LNCaP clone FGC (cell line): ENCODE measurements around the gene ZNF814.
"Not testable (repeated sequence)": the region's sequence is repeated elsewhere in the genome, so short reads cannot be mapped to it uniquely, and the experiment has no call there.

Source experiments
- DNase-seq: peaks from one replicate; pipeline ENCODE4 v3.0.0-alpha.2; 2011; ENCODE audit warnings: low read depth
- H3K4me3 ChIP-seq: 2 replicates; pipeline ENCODE4 v1.5.1; 2011; ENCODE audit warnings: mild to moderate bottlenecking, low read depth, low read length, control low read depth
- TF ChIP-seq, protein P1 (sequence below): IDR thresholded peaks from 2 replicates; pipeline ENCODE4 v1.5.1; 2012; ENCODE audit warnings: mild to moderate bottlenecking; ENCODE audit not compliant: control insufficient read depth, insufficient read depth; ENCODE audit errors: extremely low read depth

The ZNF814 gene

DNA sequence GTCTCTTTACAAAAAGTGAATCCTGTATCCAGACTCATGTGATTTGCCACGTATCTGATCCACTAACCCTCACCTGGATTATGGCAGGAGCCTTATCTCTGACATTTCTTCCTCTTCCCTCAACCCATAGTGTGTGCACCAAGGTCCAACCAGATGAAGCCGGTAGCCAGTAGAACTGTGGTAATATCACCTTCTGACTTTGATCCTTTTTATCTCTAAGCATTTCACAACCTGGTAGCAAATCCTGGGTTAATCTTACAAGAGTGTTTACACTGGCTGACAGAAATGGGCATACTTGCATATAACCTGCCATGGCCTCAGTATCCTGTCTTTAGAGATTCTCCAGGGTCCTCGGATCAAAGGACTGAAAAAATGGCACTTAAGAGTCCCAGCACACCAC lies 25.7 kb upstream of the ZNF814 start:
- TF ChIP-seq, protein P1, sequence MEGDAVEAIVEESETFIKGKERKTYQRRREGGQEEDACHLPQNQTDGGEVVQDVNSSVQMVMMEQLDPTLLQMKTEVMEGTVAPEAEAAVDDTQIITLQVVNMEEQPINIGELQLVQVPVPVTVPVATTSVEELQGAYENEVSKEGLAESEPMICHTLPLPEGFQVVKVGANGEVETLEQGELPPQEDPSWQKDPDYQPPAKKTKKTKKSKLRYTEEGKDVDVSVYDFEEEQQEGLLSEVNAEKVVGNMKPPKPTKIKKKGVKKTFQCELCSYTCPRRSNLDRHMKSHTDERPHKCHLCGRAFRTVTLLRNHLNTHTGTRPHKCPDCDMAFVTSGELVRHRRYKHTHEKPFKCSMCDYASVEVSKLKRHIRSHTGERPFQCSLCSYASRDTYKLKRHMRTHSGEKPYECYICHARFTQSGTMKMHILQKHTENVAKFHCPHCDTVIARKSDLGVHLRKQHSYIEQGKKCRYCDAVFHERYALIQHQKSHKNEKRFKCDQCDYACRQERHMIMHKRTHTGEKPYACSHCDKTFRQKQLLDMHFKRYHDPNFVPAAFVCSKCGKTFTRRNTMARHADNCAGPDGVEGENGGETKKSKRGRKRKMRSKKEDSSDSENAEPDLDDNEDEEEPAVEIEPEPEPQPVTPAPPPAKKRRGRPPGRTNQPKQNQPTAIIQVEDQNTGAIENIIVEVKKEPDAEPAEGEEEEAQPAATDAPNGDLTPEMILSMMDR: no peak
- no peak for DNase-seq
- H3K4me3 ChIP-seq: no peak overlapping the region

DNA sequence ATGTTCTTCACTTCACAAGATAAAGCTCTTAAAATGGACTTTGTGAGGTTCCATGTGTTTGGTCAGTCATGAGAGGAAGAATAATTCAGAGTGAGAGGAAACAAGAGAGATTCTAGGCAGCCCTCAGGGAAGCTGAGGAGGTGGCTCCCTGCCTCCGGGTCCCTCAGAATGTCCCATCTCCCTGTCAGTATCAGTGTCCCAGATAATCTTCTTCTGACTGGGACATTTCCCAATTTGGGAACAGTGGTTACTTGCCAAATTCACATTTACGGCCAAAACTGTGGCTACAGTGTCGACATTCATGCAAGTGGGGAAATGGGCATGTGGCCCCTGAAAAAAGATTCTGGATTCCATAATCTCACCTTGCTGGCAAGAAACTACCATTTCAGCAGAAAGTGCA lies 18.6 kb upstream of the ZNF814 start:
- TF ChIP-seq, protein P1: no peak
- no peak overlapping the region for H3K4me3 ChIP-seq
- DNase-seq: no peak

DNA sequence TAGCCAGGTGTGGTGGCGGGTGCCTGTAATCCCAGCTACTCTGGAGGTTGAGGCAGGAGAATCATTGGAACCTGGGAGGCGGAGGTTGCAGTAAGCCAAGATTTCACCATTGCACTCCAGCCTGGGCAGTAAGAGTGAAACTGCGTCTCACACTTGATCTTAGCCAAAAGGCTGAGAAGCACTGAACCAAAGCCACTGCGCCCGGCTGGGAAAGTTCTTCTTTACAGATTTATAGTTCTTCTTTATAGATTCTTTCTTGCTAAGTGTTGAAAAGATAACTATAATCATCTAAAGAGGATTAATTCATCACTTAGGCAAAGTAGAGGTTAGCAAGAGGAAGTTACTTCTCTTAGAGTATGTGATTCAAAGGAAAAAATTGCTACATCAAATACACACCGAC lies 16.4 kb upstream of the ZNF814 start:
- no peak overlapping the region for H3K4me3 ChIP-seq
- TF ChIP-seq, protein P1: no peak
- no peak for DNase-seq

DNA sequence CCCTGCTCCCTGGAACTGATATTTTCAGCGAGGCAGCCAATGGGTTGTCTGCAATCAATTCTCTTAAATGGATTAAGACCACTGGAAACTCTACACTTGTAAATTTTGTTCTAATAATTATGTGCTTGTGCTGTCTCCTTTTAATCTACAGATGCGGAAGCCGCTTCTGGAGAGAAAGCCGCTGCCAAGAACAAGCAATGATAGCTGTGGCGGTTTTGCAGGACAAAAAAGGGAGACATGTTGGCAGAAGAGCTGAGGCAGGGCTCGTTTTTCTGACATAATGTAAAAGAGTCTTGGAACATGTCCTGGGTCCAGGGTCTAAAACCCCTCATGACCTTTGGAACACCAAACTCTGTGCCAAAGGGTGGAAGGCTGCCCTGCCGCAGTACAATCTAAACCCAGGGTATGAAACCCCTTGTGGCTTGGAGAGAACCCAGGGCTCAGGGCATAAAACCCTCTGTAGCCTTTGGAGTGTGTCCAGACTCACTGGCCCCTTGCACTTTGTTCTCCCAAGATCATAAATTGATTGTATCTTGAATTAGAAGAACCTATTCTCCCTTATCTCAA lies 14.9 kb upstream of the ZNF814 start:
- TF ChIP-seq, protein P1: no peak
- no peak for DNase-seq
- H3K4me3 ChIP-seq: no peak overlapping the region

DNA sequence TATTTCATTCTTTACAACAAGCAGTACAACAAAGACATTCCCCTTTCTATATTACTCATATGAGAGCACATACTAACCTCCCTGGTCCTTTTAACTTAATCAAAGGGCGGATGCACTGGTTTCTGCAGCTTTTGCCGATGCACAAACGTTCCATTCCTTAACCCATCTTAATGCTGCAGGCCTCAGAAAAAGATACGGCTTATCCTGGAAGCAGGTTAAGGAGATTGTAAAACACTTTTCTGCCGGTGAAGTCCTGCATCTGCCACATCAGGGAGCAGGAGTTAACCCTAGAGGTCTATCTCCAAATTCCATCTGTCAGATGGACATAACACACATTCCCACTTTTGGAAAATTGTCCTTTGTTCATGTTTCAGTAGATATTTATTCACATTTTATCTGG lies 11.5 kb upstream of the ZNF814 start:
- H3K4me3 ChIP-seq: no peak overlapping the region
- TF ChIP-seq, protein P1: no peak
- no peak for DNase-seq

DNA sequence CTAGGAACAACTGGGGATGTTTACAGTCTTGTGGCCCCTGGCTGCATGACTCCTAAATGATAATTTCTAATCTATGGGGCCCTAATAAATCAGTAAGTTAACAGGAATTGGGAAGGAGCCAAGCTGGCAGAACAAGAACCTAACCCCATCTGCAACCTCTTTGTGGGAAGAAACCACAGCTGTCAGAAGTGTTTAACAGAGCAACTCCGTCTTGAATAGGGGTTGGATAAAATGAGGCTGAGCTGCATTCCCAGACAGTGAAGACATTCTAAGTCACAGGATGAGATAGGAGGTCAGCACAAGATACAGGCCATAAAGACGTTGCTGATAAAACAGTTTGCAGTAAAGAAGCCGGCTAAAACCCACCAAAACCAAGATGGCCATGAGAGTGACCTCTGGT lies 1.9 kb upstream of the ZNF814 start:
- DNase-seq, H3K4me3 ChIP-seq: not testable (repeated sequence)

DNA sequence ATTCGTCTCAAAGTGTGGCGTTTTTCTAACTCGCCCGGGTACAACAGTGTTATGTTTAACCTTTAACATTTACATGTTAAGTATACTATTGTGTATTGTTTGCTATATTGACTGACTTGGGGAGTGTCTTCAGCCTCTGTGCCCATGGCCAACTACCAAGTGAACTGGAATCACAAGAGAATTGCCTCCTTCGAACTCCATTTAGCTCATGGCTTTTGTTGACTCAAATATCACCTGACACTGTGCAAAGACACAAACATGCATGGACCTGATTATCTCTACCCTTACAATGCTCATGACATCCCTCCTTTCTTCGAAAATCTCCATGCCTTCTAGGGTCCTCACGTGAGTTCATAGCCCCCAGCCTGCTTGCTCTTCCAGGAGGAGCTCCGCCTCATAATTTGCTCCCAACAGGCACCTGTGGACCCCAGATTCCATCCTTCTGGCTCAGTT lies 704 bp downstream of the ZNF814 start:
- peak overlapping the region; percentile 99 for H3K4me3 ChIP-seq
- TF ChIP-seq, protein P1: no peak
- peak; percentile 13 for DNase-seq
